ENCODE results near the gene SMARCB1.

GRCh38 chr22:23789638-23790037 lies 2.9 kb downstream of the SMARCB1 start:
- TF ChIP-seq EZH2 (IDR thresholded peaks at IDR 0.05; ENCODE audit: borderline replicate concordance, low read depth, low read length, poor library complexity, severe bottlenecking) (no peak), CTCF (conservative IDR thresholded peaks at IDR 0.05; ENCODE audit: low read depth, low read length) (0 out of 2 replicates have a peak, but pooled peaks have one; percentile 12)
